ENCODE measurements around the gene TMIGD1. TPM values are rescaled to one million over a fixed set of nuclear protein-coding genes. Genes with fewer than 3 reads are reported as not detected.
A peak's percentile ranks its signal among the peaks of the same experiment; 100 is the strongest.

TMIGD1 gene
- total RNA-seq, 2 donors from 2014 or later, result not detected

DNA sequence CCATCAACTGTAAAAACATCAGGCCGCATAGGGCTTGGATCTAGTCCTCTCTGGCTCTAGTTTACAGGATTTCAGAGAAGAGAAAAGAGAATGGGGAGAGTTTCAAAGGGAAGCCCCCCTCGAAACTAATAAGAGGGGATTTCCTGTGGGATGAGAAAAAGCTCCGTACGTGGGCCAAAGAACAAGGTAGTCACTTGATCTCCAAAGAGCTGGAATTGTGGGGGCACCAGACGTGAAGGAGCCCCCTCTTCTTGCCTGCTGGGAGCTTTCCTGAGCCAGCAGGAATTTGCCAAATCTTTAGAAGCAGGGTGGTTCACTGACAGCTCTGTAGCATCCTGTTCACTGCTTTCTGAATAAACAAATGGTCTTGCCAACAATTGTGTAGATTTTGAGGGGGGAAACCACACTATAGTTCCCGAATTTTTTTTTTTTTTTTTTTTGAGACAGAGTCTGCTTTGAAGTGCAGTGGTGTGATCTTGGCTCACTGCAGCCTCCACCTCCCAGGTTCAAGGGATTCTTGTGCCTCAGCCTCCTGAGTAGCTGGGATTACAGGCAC is 7.0 kb upstream of the TMIGD1 start:
- intact Hi-C loops (cut with DNase I), result loop anchor here in 1 of 2 donors (5.0 kb wide), 1 partner anchor 36 kb away; the partner anchor contains the start of gene CPD
- DNase-seq, result no peak
- ATAC-seq, result peak in 1 of 2 donors; percentile 26

DNA sequence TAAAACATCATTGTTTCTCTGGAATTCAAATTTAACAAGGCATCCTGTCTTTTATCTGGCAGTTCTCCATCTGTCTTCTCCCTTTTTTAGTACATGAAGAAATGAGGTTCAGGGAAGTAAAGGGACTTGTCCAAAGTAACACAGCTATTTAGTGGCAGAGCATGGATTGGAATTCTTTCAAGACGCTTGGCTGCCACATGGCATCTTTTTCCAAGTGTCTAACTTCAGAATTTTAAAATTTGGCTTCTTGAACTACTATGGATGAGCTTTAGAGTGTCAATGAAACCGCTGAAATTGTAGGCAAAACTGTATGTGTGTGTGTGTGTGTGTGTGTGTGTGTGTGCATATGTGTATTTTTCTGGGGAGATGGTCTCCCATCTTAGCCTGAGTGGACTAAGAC is 5.2 kb upstream of the TMIGD1 start:
- DNase-seq, result no peak
- no peak for ATAC-seq
- intact Hi-C loops (cut with DNase I), result no loop called here

DNA sequence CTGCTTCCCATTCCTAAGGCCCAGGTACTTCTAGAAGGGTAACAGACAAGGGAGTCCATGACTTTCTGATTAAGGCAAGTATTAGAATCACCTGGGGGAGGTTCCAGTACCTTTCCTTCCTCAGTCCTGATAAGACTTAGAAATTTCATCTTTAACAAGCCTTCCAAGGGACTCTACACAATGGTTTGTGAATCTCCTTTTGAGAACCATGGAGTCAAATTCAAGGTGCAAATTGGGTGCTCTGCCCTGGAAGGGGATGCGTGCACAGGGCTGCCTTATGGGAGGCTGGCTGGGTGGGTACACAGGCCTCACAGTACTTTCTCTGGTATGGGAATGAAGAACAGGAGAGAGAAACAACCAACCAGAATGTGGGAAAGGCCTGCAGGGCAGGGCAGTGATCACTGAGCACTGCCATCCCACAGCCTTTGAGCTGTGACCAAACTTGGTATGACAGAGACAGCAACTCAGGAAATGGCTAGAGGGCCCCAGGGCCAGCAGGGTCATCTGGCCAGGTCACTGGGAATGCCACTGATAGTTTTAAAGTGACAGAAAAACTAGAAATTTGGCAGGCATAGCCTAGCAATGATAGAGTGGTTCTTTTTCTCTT is 3.6 kb upstream of the TMIGD1 start:
- intact Hi-C loops (cut with DNase I), result no loop called here
- DNase-seq (no peak), ATAC-seq (no peak)

DNA sequence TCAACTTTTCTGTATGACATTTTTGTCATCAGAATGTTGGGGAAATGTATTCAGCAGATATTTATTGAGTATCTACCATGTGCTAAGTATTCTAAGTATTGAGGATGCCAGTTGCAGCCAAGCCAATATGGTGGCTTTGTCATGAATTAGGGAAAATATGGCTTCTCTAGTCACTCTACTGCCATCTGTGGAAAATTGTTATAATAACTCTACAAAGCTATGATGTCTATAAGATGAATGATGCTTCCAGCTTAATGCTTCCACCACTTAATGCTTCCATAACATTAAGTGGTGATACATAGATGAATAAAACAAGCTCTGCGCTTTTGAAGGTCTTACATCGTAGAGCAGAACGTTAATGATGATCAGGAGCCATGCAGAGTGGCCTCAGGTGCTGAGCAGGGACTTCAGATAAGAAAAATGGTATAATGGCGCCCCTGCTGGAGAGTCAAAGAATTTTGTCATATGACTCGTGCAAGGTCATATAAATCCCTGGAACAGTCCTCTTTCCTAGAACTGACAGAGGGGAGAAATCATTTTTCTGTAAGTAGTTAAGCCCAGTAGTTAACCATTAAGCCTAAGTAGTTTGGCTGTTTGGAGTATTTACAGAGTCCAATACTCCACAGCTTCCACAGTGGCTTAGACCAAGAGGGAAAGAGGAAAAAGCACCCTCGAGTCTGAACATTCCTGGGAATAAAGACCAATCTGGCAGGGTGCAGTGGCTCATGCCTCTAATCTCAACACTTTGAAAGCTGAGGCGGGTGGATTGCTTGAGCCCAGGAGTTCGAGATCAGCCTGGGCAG is 2.7 kb upstream of the TMIGD1 start:
- DNase-seq (no peak), ATAC-seq (peak in 1 of 2 donors; percentile 23)

DNA sequence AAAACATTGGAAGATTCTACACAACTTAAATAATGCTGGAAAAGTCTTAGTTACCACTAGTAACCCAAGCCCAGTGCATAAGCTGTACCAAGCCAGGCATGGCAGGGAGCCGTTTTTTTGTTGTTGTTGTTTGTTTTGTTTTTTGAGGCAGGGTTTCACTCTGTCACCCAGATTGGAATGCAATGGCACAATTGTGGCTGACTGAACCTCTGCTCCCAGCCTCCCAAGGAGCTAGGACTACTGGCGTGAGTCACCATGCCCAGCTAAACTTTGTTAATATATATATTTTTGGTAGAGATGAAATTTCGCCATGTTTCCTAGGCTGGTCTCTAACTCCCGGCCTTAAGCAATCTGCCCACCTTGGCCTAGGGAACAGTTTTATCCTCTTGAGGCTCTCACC is 564 bp upstream of the TMIGD1 start:
- intact Hi-C loops (cut with DNase I), result no loop called here
- no peak for ATAC-seq

More for the DNA sequence above, 2.7 kb upstream of the TMIGD1 start:
- intact Hi-C loops (cut with DNase I), result no loop called here

DNA sequence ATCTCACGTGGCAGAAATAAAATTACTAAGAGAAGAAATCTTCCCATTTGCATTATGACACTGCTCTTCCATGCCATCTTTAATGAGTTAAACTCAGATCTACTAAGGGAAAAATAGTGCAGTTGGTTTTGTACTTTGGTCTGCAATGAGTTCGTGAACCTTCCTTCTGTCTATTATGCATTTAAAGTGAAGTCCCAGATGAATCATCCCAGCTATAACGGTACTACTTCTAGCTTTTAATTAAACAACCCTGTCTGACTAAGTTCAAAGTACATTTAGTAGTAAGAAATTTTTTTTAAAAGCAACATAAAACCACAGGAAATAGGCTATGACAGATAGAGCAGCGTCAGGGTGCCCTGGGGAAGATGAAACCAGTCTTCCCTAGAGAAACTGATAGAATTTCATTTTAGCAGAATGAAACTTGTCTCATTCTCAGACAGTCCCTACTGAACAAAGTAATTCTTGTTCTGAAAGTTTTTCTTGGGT is 1.8 kb downstream of the TMIGD1 start:
- intact Hi-C loops (cut with DNase I), result no loop called here
- ATAC-seq (no peak), DNase-seq (no peak)

More for the DNA sequence above, 564 bp upstream of the TMIGD1 start:
- no peak for DNase-seq

DNA sequence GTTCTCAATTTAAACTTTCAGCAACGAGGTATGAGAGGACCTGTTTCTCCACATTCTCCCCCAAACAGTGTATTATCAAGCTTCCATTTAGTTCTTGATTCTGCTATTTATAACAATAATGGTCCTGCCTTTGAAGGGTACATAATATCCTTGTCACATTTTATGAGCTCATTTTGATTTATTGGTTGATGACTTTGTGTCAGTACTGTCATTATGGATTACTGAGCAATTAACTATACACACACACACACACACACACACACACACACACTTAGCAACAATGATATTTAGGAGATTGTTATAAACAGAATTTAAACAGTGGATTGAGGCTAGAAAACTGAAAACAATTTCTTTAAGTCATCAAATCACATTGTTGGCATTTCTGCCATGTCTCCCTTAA is 7.0 kb downstream of the TMIGD1 start:
- intact Hi-C loops (cut with DNase I), result no loop called here
- DNase-seq (no peak), ATAC-seq (no peak)

DNA sequence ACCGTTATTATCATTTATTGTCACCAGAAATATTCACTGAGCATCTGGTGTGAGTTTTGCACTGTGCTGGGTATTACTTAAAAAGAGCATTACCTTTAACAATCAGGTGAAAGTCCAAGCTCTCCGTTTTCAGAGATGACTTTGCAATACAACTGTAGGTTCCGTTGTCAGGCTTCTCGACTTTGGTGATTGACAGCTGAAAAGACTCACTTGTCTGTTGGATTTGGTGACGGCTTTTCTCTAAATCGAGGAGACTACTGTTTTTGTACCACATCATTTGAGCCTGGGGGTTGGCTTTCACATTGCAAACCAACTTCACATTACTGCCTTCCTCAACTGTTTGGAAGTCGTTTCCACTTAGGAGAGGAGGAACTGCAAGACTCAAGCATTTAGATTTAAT is 9.1 kb downstream of the TMIGD1 start:
- no peak for DNase-seq
- no peak for ATAC-seq
- intact Hi-C loops (cut with DNase I), result no loop called here

DNA sequence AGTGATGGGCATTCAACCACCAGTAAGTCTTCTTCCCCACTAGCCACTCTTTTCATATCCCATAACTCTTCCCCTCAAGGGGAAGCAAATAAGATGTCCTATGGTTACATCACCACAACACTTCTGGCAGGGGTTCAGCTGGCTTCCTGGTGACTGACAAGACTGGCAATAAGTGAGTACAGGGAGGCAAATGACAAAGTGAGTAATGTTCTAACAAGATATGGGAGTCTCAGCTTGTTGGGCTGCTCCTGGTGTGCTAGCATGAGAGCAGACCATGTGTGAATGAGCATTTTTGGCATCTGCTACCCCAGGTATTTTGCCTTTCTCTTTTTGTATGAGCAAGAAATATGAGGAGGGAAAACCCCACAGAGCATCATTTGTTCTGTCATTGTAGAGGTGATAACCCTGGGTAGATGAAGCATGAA is 9.9 kb downstream of the TMIGD1 start:
- intact Hi-C loops (cut with DNase I), result no loop called here
- DNase-seq, result peak; percentile 31

DNA sequence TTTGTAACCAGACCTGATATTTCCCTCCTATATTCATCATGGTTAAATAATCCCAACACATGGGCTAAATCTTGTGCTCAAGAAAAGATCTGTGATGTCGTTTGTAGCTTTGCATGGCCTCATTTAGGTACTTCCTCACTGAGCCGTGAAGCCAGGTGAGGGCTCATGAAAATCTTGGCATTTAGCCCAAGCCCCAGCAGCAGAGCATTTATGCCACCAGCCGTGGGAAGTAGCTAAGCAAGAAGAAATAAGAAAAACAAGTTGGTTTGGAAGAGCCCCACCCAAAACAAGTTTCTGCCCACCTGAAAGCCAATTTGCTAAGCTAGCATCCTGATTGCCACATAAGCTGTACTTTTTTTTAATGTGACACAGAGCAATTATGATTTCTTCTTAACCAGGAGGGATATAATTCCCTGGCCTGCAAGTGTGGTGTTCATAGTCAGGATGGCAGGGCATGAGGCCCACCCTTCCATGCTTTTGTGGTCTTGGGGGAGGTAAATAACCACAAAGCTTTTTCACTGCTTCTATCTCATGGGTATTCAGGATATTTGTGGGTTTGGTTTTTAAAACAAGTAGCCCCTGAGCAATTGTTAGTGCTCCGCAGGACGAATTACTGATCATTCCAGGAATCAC is 10.5 kb downstream of the TMIGD1 start:
- DNase-seq (no peak), ATAC-seq (no peak)
- intact Hi-C loops (cut with DNase I), result no loop called here

More for the DNA sequence above, 9.9 kb downstream of the TMIGD1 start:
- ATAC-seq, result peak in 1 of 2 donors; percentile 72

DNA sequence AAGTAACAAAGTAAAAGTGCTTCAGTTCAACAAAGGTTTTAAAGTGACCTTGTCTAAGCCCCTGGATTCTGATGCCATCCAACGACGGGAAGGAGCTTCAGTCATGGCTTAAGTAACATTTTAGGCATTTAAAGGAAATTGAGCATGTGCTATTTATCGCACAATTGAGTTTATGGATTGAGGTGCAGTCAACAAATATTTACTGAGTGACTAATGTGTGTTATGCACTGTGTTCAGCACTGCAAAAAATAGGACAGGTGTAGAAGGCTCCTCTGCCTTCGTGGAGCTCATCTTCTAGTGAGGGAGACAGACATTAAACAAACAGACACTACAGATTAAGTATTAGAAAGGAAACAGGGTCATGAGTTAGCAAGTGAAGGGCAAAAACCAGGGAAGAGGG is 12.5 kb downstream of the TMIGD1 start:
- DNase-seq, result no peak
- ATAC-seq, result no peak
- intact Hi-C loops (cut with DNase I), result no loop called here

DNA sequence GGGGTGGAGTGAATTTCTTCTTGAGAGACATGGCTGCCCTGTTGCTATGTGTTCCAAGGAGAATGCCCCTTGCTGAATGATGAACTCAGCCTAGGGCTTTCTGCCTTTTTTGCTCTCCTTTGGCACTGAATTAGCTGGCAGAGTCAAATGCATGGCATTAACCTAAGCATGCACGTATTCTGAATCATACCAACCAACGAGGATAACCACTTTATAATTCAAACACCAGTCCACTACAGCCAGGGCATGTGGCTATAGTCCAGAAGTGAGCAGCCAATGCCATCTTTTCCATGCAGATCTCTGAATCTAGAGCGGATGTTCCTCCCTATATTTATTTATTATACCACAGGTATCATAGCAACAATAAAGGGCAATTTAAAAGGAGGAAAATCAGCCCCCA is 15.7 kb downstream of the TMIGD1 start:
- no peak for DNase-seq

DNA sequence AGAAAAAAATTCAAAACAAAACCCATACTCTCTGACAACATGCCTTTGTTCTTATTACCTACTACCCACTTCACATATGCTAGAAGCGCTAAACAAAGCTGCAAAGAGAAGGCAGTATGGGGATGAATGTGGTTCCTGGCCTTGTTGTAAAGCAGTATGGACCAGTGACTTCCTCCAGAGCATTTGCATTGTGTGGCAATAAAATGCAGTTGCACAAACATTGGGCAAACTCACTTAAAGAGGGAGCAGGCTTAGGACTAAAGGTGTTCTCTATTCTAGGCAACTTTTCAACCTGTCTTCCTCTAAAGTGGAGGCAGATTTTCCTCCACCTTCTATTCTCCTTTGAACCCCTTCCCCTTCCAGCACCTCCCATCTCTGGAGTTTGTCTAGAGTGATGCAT is 17.1 kb downstream of the TMIGD1 start:
- intact Hi-C loops (cut with DNase I), result no loop called here
- no peak for ATAC-seq

More for the DNA sequence above, 15.7 kb downstream of the TMIGD1 start:
- peak in 1 of 2 donors; percentile 78 for ATAC-seq
- intact Hi-C loops (cut with DNase I), result no loop called here

DNA sequence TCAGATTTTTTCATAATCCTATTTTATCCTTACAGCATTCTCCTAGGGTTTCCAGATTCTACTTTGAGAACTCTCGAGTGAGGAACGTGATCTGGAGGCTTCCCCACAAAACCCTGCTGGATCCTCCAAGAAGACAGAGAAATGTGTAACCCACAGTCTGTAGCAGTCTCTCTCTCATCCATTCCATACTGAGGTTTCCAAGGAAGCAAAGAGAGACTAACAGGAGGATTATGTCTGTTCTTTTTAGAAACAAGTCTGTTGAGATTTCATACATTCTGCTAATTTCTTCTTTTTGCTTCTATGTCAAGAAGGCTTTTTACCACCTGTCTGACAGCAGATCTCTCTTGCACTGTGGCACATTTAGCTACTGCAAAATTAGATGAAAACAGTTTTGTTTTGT is 18.8 kb downstream of the TMIGD1 start:
- intact Hi-C loops (cut with DNase I), result no loop called here
- DNase-seq, result no peak

More for the DNA sequence above, 17.1 kb downstream of the TMIGD1 start:
- DNase-seq, result no peak

DNA sequence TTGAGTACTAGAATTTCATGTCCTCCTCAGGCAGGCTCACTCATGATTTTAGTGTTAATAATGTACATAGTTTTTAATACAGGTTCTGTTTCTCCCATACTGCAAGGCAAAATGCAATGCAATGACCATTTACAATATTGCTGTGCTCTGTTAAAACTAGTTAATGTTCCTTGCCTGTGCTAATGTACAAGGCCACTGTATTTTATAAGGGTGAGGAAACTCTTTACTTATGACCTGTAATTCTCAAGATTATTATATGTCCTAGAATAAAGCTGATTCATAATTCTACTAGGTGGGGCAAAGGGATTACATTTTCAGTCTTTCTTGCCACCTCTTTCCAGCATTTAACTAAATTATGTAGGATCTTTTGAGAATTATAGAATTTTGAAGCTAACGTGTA is 19.4 kb downstream of the TMIGD1 start:
- intact Hi-C loops (cut with DNase I), result no loop called here
- DNase-seq (no peak), ATAC-seq (no peak)

More for the DNA sequence above, 18.8 kb downstream of the TMIGD1 start:
- no peak for ATAC-seq

DNA sequence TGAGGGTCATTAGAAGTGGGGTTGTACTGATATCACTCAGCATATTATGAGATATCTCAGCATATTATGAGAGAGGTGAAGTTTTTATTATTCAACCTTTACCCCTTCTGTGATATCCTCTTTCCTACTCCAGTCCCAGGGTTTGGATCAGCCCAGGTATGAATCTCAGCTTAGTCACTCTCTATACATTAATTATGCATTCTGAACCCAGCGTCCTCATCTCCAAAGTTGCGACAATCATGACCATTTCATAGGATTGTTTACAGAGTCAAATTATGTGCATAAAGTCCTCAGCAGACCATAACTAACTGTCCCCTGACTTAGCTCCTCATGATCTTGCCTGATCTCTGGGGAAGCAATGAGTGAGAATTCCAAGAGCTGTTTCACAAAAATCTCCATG is 21.6 kb downstream of the TMIGD1 start:
- intact Hi-C loops (cut with DNase I), result no loop called here
- no peak for ATAC-seq
- DNase-seq, result no peak

DNA sequence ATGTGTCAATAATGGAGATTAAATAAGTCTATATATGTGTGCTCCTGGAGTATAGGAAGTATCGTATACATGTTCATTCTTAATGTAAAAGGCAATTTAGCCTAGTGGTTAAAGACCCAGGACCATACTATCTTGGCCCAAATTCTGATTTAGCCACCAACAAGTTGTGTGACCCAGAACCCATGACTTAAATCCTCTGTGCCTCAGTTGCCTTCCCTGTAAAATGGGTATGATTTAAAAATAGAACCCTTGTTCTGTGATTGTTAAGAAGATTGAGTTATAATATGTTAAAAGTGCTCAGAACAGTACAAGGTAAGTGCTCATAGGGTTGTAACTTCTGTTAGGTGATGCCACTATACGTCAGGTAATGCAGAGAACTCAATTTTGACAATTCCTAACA is 23.3 kb downstream of the TMIGD1 start:
- DNase-seq (no peak), ATAC-seq (no peak)
- intact Hi-C loops (cut with DNase I), result no loop called here

DNA sequence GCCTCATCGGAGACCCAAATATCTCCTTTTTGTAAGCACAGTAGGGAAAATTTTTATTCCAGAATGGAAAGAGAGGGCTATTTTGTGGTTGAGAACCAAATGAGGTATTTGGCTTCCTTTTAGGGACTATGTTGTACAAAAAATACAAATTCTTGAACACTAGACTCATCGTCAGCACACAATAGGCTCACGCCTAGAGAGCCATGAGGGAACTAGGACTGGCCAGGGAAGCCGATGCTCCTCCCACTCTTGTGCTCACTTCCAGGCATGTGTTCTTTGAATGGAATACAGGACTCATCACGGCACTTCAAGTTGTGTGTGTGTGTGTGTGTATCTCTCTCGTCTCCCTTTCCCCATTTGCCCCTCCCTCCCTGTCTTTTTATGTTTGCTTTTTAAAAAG is 24.3 kb downstream of the TMIGD1 start:
- ATAC-seq (no peak), DNase-seq (no peak)
- intact Hi-C loops (cut with DNase I), result no loop called here

DNA sequence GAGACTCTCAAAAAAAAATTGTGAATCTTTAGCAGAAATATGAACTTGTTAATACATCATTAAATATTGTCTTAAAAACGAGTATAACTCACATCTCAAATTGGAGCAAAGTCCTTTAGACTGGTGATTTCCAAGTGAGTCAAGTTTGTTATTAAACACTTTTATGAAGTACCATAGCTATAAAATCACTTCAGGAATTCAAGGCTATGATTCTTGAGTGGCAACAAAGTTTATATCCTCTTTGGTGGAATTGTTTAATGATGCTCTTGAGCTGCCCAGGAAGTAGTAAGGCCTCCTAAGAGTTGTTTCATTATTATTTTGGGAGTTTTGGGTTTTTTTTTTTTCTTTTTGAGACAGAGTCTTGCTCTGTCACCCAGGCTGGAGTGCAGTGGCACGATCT is 25.5 kb downstream of the TMIGD1 start:
- DNase-seq (no peak), ATAC-seq (no peak)
- intact Hi-C loops (cut with DNase I), result no loop called here

DNA sequence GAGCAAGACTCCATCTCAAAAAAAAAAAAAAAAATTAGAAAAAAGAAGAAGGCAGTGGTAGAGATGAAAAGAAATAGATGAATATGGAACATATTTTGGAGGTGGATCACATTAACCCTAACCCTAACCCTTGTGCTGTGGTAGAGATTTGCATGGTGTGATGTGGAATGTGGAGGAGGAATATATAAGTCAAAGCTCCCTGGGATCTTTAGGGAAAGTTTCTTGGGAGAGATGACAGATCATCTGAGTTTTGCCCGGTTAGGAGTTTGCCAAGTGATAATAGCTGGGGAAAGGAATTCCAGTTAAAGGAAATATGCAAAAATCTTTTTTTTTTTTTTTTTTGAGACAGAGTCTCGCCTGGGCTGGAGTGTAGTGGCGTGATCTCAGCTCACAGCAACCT is 29.1 kb downstream of the TMIGD1 start:
- intact Hi-C loops (cut with DNase I), result no loop called here
- peak in 1 of 2 donors; percentile 90 for ATAC-seq
- DNase-seq, result no peak

All from left cardiac atrium (tissue), 4 donors.